Thyroid gland (tissue), 4 donors: ENCODE results near the gene GALNT9.
"Not testable (repeated sequence)": the region's sequence is repeated elsewhere in the genome, so short reads cannot be mapped to it uniquely, and the experiment has no call there.

Experiments
- POLR2A ChIP-seq, 2 donors: fragments of 450-650 bp; IDR thresholded peaks; one replicate each; pipeline ENCODE4 v1.6.1; 2017; ENCODE audit warnings: antibody characterized with exemption in 2 of 2, mild to moderate bottlenecking in 2 of 2, moderate library complexity in 1 of 2
- TF ChIP-seq, protein P1 (sequence below), 6 experiments: fragments of 200-600 bp in 3 of 6; fragments of 450-650 bp in 3 of 6; sonication (generic) in 3 of 6; IDR thresholded peaks; one replicate each; pipeline ENCODE4 v1.5.1; 2016 to 2019; ENCODE audit warnings: antibody characterized with exemption in 6 of 6, mild to moderate bottlenecking in 2 of 6, inconsistent platforms in 1 of 6, moderate library complexity in 1 of 6

DNA sequence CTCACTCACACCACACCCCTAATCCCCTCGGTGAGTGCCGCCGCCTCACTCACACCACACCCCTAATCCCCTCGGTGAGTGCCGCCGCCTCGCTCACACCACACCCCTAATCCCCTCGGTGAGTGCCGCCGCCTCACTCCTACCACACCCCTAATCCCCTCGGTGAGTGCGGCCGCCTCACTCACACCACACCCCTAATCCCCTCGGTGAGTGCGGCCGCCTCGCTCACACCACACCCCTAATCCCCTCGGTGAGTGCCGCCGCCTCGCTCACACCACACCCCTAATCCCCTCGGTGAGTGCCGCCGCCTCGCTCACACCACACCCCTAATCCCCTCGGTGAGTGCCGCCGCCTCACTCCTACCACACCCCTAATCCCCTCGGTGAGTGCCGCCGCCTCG is 179.9 kb downstream of the GALNT9 start:
- TF ChIP-seq, protein P1, sequence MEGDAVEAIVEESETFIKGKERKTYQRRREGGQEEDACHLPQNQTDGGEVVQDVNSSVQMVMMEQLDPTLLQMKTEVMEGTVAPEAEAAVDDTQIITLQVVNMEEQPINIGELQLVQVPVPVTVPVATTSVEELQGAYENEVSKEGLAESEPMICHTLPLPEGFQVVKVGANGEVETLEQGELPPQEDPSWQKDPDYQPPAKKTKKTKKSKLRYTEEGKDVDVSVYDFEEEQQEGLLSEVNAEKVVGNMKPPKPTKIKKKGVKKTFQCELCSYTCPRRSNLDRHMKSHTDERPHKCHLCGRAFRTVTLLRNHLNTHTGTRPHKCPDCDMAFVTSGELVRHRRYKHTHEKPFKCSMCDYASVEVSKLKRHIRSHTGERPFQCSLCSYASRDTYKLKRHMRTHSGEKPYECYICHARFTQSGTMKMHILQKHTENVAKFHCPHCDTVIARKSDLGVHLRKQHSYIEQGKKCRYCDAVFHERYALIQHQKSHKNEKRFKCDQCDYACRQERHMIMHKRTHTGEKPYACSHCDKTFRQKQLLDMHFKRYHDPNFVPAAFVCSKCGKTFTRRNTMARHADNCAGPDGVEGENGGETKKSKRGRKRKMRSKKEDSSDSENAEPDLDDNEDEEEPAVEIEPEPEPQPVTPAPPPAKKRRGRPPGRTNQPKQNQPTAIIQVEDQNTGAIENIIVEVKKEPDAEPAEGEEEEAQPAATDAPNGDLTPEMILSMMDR (IDR thresholded peaks at IDR 0.05): not testable (repeated sequence)
- not testable (repeated sequence) for TF ChIP-seq POLR2A (IDR thresholded peaks at IDR 0.05)
